Stimulated activated CD8-positive, alpha-beta memory T cell treated with anti-CD3 and anti-CD28 coated beads, Interleukin-12 subunit alpha, Interleukin-12 subunit beta, amount 100 ng/mL, for 4 hours (primary cell): Measurements from ENCODE around the gene NUDT14.

ENCODE experiments used
- DNase-seq: peaks from one replicate; pipeline ENCODE4 v3.0.0-alpha.2; 2020; ENCODE audit warnings: low read depth

Gene NUDT14

GRCh38 chr14:105180592-105181548 lies at the start of gene NUDT14:
NUDT14 (minus strand) TSS chr14:105181312; CDS start chr14:105181209, 103 bp downstream.
- DNase-seq = peak; percentile 82

GRCh38 chr14:105229099-105229655 lies 48.1 kb upstream of the NUDT14 start:
- DNase-seq = no peak

GRCh38 chr14:105228562-105228961 lies 47.5 kb upstream of the NUDT14 start:
- no peak for DNase-seq

- DNase-seq = no peak
Observed at GRCh38 chr14:105227346-105227745, 46.2 kb upstream of the NUDT14 start.

- DNase-seq = no peak
Observed at GRCh38 chr14:105226198-105226597, 45.1 kb upstream of the NUDT14 start.

GRCh38 chr14:105224845-105225570 lies 43.9 kb upstream of the NUDT14 start:
- DNase-seq = no peak

GRCh38 chr14:105223770-105224544 lies 42.8 kb upstream of the NUDT14 start:
- DNase-seq = no peak

- no peak for DNase-seq
Observed at GRCh38 chr14:105223260-105223659, 42.1 kb upstream of the NUDT14 start.

- DNase-seq = no peak
Observed at GRCh38 chr14:105221598-105222178, 40.6 kb upstream of the NUDT14 start.

GRCh38 chr14:105220699-105221597 lies 39.8 kb upstream of the NUDT14 start:
- no peak for DNase-seq

- DNase-seq = no peak
Observed at GRCh38 chr14:105219753-105220152, 38.6 kb upstream of the NUDT14 start.

- DNase-seq = no peak
Observed at GRCh38 chr14:105219043-105219612, 38.0 kb upstream of the NUDT14 start.

- no peak for DNase-seq
Observed at GRCh38 chr14:105218611-105219010, 37.5 kb upstream of the NUDT14 start.

- DNase-seq = no peak
Observed at GRCh38 chr14:105217774-105218173, 36.7 kb upstream of the NUDT14 start.

GRCh38 chr14:105216490-105217247 lies 35.6 kb upstream of the NUDT14 start:
- DNase-seq = no peak

- DNase-seq = no peak
Observed at GRCh38 chr14:105215602-105216001, 34.5 kb upstream of the NUDT14 start.

GRCh38 chr14:105214324-105214915 lies 33.3 kb upstream of the NUDT14 start:
- no peak for DNase-seq

GRCh38 chr14:105213361-105213760 lies 32.2 kb upstream of the NUDT14 start:
- DNase-seq = no peak
